Choroid plexus epithelial cell (primary cell): ENCODE measurements around the gene MYLK.

Experiments
- DNase-seq: peaks from one replicate; pipeline ENCODE4 v3.0.0-alpha.2; 2010; ENCODE audit warnings: low read depth
- H3K4me3 ChIP-seq: 2 replicates; pipeline ENCODE4 v1.5.1; 2011; ENCODE audit warnings: low read depth, mild to moderate bottlenecking, control low read depth, low read length, moderate library complexity
- TF ChIP-seq, protein P1 (sequence below): conservative IDR thresholded peaks from 2 replicates; pipeline ENCODE4 v1.5.1; 2011; ENCODE audit warnings: low read depth, mild to moderate bottlenecking, control low read depth, inconsistent platforms, low read length, moderate library complexity

MYLK gene

DNA sequence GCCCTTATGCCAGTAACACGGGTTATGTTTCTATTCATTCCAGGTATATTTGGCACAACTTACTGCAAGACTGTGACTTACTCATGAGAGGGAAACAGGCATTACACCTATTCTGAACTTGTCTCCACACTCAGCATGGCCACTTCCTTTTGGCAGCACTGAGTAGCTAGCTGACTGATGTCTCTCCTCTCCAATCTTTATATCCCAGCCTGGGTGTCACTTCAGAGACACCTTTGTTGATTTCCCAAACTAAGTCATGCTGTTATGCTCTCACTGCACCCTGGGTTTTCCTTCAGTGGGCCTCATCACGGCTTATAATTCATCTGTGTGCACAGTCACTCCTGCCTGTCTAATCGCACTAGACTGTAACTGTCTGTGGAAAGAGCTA lies 114.8 kb downstream of the MYLK start:
- no peak overlapping the region for H3K4me3 ChIP-seq
- DNase-seq = no peak

DNA sequence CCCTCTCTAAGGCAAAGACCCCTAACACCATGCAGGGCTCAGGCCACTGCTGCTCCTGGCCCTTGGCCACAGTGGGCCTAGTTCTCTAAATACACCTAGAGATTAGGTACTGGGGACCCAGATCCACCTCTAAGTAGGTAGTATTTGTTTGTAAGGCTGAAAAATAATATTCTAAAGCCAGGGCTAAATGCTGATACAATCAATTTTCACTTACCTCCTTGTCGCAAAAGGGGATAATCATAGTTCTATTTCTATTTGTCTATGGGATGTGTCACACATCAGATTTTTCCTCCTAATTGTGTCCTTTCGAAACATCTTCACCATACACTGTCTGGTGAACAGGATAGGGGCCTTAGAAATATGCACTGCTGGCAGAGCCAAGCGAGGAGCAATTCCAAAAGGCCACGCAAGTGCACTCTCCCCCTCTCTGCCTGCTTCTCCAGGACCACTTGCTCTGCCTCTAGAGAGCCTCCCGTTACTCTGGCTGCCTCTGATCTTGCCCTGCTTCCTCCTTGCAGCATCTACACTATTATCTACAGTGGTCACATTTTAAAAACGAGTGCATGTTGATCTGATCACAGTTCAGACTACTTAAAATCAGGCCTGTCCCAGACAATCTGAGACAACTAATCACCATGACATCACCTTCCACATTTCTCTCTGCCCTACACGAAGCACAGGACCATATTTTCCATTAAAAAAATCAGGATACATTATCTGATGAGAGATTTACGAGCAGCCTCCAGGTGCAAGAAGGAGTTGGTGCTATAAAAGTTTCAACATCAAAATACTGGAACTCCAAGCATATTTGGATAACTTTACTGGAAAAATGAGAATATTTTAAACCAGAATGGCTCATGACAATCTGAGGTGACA lies 115.4 kb downstream of the MYLK start:
- H3K4me3 ChIP-seq = no peak overlapping the region
- no peak for DNase-seq
- TF ChIP-seq, protein P1, sequence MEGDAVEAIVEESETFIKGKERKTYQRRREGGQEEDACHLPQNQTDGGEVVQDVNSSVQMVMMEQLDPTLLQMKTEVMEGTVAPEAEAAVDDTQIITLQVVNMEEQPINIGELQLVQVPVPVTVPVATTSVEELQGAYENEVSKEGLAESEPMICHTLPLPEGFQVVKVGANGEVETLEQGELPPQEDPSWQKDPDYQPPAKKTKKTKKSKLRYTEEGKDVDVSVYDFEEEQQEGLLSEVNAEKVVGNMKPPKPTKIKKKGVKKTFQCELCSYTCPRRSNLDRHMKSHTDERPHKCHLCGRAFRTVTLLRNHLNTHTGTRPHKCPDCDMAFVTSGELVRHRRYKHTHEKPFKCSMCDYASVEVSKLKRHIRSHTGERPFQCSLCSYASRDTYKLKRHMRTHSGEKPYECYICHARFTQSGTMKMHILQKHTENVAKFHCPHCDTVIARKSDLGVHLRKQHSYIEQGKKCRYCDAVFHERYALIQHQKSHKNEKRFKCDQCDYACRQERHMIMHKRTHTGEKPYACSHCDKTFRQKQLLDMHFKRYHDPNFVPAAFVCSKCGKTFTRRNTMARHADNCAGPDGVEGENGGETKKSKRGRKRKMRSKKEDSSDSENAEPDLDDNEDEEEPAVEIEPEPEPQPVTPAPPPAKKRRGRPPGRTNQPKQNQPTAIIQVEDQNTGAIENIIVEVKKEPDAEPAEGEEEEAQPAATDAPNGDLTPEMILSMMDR = no peak

More for the DNA sequence above, 114.8 kb downstream of the MYLK start:
- TF ChIP-seq, protein P1 = no peak

DNA sequence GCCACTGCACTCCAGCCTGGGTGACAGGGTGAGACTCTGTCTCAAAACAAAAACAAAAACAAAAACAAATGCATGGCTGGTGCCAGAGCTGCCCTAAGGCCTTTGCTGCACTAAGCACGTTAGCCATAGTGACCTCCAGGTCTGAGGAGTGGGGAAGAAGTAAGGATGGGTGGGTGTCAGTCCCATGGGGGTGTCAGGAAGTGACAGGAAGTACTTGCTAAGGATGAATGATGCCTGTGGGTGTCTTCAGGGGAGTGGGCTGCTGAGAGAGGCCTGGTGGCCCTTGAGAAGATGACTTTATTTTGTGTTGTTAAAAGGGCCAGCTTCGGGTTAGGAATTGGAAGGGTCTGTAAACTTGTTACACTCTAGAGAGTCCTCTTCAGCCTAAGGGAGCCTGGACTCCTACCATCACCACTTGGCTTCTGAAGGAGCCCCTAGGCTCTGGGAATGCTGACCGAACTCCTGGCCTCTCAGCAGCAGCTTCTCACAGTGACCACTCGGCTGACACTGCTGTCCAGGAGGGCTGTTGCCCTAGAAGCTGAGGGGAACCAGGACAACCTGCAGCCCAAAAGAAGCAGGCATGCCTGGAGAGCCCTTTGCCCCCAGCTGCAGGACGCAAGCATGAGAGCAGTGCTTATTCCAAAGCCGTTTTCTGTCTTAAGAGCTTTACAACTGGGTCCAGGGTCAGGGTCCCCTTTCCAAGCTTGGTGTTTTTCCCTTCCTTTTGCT lies 116.4 kb downstream of the MYLK start:
- H3K4me3 ChIP-seq = no peak overlapping the region
- TF ChIP-seq, protein P1 = no peak
- DNase-seq = no peak

DNA sequence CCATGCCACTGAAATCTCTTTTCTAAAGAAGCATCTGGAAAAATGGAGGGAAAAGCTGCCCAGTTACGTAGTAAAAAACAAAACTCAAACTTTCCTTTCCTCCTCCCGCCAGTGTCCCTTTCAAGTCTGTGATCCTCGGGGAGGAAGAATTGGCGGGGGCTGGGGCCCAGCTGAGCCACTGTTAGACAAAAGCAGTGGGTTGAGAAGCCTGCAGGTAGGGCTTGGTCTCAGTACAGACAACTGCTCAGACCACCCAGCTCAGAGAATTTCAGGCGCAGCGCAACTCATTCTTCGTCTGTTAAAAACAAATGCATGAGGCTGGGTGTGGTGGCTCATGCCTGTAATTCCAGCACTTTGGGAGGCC lies 117.1 kb downstream of the MYLK start:
- H3K4me3 ChIP-seq = no peak overlapping the region
- no peak for DNase-seq

DNA sequence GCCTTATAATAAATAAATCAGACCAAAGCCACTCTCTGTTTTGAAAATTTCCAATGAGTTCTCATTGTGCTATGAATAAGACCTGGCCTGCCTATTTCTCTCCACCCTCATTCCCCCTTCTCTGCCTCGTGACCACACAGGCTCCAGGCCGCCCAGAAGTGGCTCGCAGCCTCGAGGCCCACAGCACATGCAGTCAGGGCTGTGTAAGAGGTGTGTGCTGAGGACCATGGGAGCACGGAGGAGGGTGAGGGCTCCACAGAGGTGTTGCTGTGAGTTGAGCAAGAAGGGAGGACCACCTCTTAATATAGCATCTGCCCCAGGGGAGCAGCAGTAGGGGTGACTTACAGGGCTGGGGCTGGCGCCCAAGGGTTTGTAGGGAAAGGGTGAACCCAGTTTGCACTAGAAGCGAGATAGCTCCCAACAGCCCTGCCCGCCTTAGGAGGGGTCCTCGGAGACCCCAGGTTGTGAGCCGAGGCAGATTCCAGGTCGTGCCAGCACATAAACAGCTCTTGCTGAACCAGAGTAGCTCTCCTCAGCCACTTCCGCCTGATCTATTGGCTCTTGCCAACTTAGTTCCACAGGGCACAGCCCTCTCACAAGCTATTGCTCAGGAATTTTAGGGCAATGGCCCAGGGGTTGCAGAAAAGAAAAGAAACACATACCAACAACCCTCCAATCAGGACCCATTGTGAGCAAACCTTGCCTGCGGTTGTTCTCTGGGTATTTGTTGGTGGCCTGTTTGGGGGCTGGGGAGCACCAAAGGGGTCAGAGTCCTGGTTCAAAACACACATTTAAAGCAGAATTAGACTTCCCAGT lies 117.7 kb downstream of the MYLK start:
- TF ChIP-seq, protein P1 = no peak
- DNase-seq = no peak
- H3K4me3 ChIP-seq = no peak overlapping the region

More for the DNA sequence above, 117.1 kb downstream of the MYLK start:
- TF ChIP-seq, protein P1 = no peak

DNA sequence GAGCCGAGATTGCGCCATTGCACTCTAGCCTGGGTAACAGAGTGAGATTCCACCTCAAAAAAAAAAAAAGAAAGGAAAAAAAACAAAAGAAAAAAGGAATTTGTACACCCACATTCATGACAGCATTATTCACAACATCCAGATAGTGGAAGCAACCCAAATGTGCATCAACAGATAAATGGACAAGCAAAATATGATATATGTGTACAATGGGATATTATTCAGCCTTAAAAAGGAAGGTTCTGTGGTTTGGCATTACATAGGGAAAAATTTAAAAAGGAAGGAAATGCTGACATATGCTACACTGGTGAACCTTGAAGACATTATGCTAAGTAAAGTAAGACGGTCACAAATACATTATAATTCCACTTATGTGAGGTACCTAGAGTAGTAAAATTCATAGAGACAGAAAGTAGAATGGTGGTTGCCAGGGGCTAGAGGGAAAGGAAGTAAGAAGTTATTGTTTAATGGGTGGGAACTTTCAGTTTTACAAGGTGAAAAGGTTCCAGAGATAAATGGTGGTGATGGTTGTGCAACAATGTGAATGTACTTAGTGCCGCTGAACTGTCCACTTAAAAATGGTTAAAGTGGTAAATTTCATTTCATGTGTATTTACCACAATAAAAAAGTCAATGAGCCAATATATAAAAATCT lies 118.5 kb downstream of the MYLK start:
- TF ChIP-seq, protein P1 = no peak
- no peak for DNase-seq
- H3K4me3 ChIP-seq = no peak overlapping the region
